Keratinocyte (primary cell): ENCODE data around the gene KCNQ4. TPM values are rescaled to one million over a fixed set of nuclear protein-coding genes. Genes with fewer than 3 reads are reported as not detected.
A peak's percentile ranks its signal among the peaks of the same experiment; 100 is the strongest.

Experiments used
- DNase-seq: peaks from one replicate; pipeline ENCODE4 v3.0.0-alpha.2; 2011; ENCODE audit warnings: low read depth, missing footprints, low spot score
- FAIRE-seq: peaks from 2 replicates; lab custom pipeline; 2011; peaks lifted over from hg19 to GRCh38; lab: Jason Lieb, UNC
- H2AFZ ChIP-seq: 2 replicates; pipeline ENCODE4 v1.6.0; 2012; ENCODE audit warnings: low read length, control low read depth, inconsistent platforms; ENCODE audit not compliant: control insufficient read depth
- H3K27ac ChIP-seq: 2 replicates; pipeline ENCODE4 v1.5.1; 2011; ENCODE audit warnings: low read length; ENCODE audit not compliant: control insufficient read depth, insufficient read depth
- H3K27me3 ChIP-seq: 3 replicates; pipeline ENCODE4 v1.6.0; 2011; ENCODE audit warnings: low read length; ENCODE audit not compliant: control insufficient read depth, insufficient read depth; ENCODE audit errors: extremely low read depth
- H3K36me3 ChIP-seq, 2 experiments: 2 replicates in 1 of 2; 3 replicates in 1 of 2; pipeline ENCODE4 v1.5.1; 2011; ENCODE audit warnings: low read length in 2 of 2, mild to moderate bottlenecking in 1 of 2; ENCODE audit not compliant: control insufficient read depth in 2 of 2, insufficient read depth in 2 of 2; ENCODE audit errors: extremely low read depth in 1 of 2
- H3K4me1 ChIP-seq: 3 replicates; pipeline ENCODE4 v1.5.1; 2011; ENCODE audit warnings: low read length; ENCODE audit not compliant: control insufficient read depth, insufficient read depth; ENCODE audit errors: extremely low read depth
- H3K4me2 ChIP-seq: 3 replicates; pipeline ENCODE4 v1.6.0; 2011; ENCODE audit warnings: low read depth, low read length; ENCODE audit not compliant: control insufficient read depth, insufficient read depth; ENCODE audit errors: extremely low read depth
- H3K4me3 ChIP-seq, 3 experiments: fragments of 200-600 bp in 1 of 3; sonication (generic) in 1 of 3; 2 replicates in 2 of 3; 3 replicates in 1 of 3; pipeline ENCODE4 v1.5.1; 2011 to 2016; ENCODE audit warnings: low read length in 3 of 3, mild to moderate bottlenecking in 3 of 3, control low read depth in 2 of 3, inconsistent platforms in 1 of 3, low read depth in 1 of 3, mixed read lengths in 1 of 3, mixed run types in 1 of 3, moderate library complexity in 1 of 3; ENCODE audit not compliant: control insufficient read depth in 2 of 3, insufficient read depth in 2 of 3; ENCODE audit errors: extremely low read depth in 1 of 3
- H3K79me2 ChIP-seq: 2 replicates; pipeline ENCODE4 v1.6.0; 2012; ENCODE audit warnings: low read length; ENCODE audit not compliant: control insufficient read depth, insufficient read depth
- H3K9ac ChIP-seq: 3 replicates; pipeline ENCODE4 v1.6.0; 2011; ENCODE audit warnings: low read length; ENCODE audit not compliant: control insufficient read depth, insufficient read depth; ENCODE audit errors: extremely low read depth
- H3K9me1 ChIP-seq: 3 replicates; pipeline ENCODE4 v1.6.0; 2011; ENCODE audit warnings: low read length; ENCODE audit not compliant: control insufficient read depth, insufficient read depth; ENCODE audit errors: extremely low read depth
- H3K9me3 ChIP-seq: 2 replicates; pipeline ENCODE4 v1.5.1; 2012; ENCODE audit warnings: low read depth, low read length; ENCODE audit not compliant: control insufficient read depth
- H4K20me1 ChIP-seq: 3 replicates; pipeline ENCODE4 v1.6.0; 2011; ENCODE audit warnings: low read length; ENCODE audit not compliant: control insufficient read depth, insufficient read depth; ENCODE audit errors: extremely low read depth
- CTCF ChIP-seq, 3 experiments: IDR thresholded peaks in 1 of 3; conservative IDR thresholded peaks in 1 of 3; optimal IDR thresholded peaks in 1 of 3; 2 replicates in 2 of 3; 3 replicates in 1 of 3; pipeline versions ENCODE3 to v1.5.1; 2011; ENCODE audit warnings: low read length in 3 of 3, mild to moderate bottlenecking in 3 of 3, moderate library complexity in 2 of 3, control low read depth in 1 of 3, inconsistent platforms in 1 of 3; ENCODE audit not compliant: insufficient read depth in 2 of 3; ENCODE audit errors: extremely low read depth in 1 of 3
- EZH2 ChIP-seq: IDR thresholded peaks from one replicate; pipeline ENCODE4 v1.6.1; 2012; ENCODE audit warnings: inconsistent platforms, mild to moderate bottlenecking, low read length, moderate library complexity
- dilution Hi-C: fragments of 300-500 bp; cut with MboI; formaldehyde crosslinking; loops from one replicate; pipeline ENCODE4 v1.7.0; 2020; ENCODE audit warnings: low sequenced_read_pairs; ENCODE audit not compliant: extremely low pct_ligation_motif_present
- polyA minus RNA-seq, 3 experiments: library from RNA; depleted of rRNA, polyadenylated mRNA; stranded (reverse); fragments of >200 nt; gene quantifications; 1 replicate in 1 of 3; 2 replicates in 1 of 3; 3 replicates in 1 of 3; pipeline ENCODE4 v1.2.3, GENCODE V29; 2011
- polyA plus RNA-seq, 5 experiments: library from polyadenylated mRNA; depleted of rRNA in 3 of 5; stranded (reverse) in 3 of 5; stranded (forward) in 1 of 5; unstranded in 1 of 5; fragments of >200 nt; gene quantifications; 1 replicate in 1 of 5; 2 replicates in 3 of 5; 3 replicates in 1 of 5; pipeline versions ENCODE4 v1.2.1 to v1.2.3, GENCODE V29; 2011 to 2012; ENCODE audit warnings: missing spikeins in 2 of 5, low read depth in 1 of 5, low replicate concordance in 1 of 5

Gene KCNQ4
- polyA plus RNA-seq (0.02 to 0.03 TPM in 2 of 3 replicates, not detected in the other), polyA minus RNA-seq (0.10 to 0.30 TPM in 2 of 3 replicates, not detected in the other)
- polyA plus RNA-seq (2011; ENCODE audit: low read depth): not detected
- 0.08 TPM in 1 of 2 replicates, not detected in the other for polyA plus RNA-seq (2011; cell fraction: cytosol; rRNA removed)
- polyA plus RNA-seq (2011; cell fraction: nucleus; rRNA removed): 0.13 and 0.15 TPM in 2 replicates
- polyA plus RNA-seq (2012; ENCODE audit: low replicate concordance): 0.03 and 0.16 TPM in 2 replicates
- not detected for polyA minus RNA-seq (2011; cell fraction: cytosol; rRNA and poly(A)+ RNA removed)
- not detected in 2 replicates for polyA minus RNA-seq (2011; cell fraction: nucleus; rRNA and poly(A)+ RNA removed)

- peaks cover 39% of the 10 kb centered on the region for H3K27me3 ChIP-seq
- H3K4me3 ChIP-seq: peak within 1 kb of the TSS in 1 of 3 experiments; percentile 25
- no peak for TF ChIP-seq CTCF (optimal IDR thresholded peaks at IDR 0.05 in 1 of 3, IDR thresholded peaks at IDR 0.05 in 1 of 3, conservative IDR thresholded peaks at IDR 0.05 in 1 of 3; ENCODE audit: extremely low read depth in 1 of 3, insufficient read depth in 2 of 3, low read length in 3 of 3)
- TF ChIP-seq EZH2: peak; percentile 85
- H2AFZ ChIP-seq: peak within 1 kb of the TSS; percentile 6
- no peaks in the 10 kb centered on the region for H3K9me3 ChIP-seq
- no peaks in the 10 kb centered on the region for H3K36me3 ChIP-seq
- no peaks in the 10 kb centered on the region for H3K79me2 ChIP-seq
- H3K4me2 ChIP-seq: peak within 1 kb of the TSS; percentile 53
- H4K20me1 ChIP-seq: no peaks in the 10 kb centered on the region
- H3K4me1 ChIP-seq: peaks cover 3% of the 10 kb centered on the region
- H3K9me1 ChIP-seq: no peaks in the 10 kb centered on the region
- no peak for DNase-seq
- dilution Hi-C loops: no loop called here
- peak within 1 kb of the TSS; percentile 24 for H3K9ac ChIP-seq
- peak; percentile 20 for FAIRE-seq
- no peak within 1 kb of the TSS for H3K27ac ChIP-seq
Observed at GRCh38 chr1:40783001-40783905, at the start of gene KCNQ4. Gene KCNQ4 (plus strand): TSS chr1:40783787. CDS start chr1:40784094, 307 bp downstream.

GRCh38 chr1:40734882-40735628, 48.5 kb upstream of the KCNQ4 start:
- Histone ChIP-seq H4K20me1 (no peaks in the 10 kb centered on the region), H3K79me2 (peaks cover 38% of the 10 kb centered on the region), H3K4me3 (no peak overlapping the region), H3K27ac (no peak overlapping the region), H2AFZ (no peak overlapping the region), H3K9ac (no peak overlapping the region), H3K4me2 (no peak overlapping the region), H3K36me3 (peaks cover 8 to 16% of the 10 kb centered on the region in 2 experiments), H3K4me1 (peaks cover 22% of the 10 kb centered on the region), H3K9me3 (no peaks in the 10 kb centered on the region), H3K9me1 (no peaks in the 10 kb centered on the region), H3K27me3 (no peaks in the 10 kb centered on the region)
- DNase-seq (no peak), FAIRE-seq (peak; percentile 78)
- TF ChIP-seq EZH2: no peak
- TF ChIP-seq CTCF (optimal IDR thresholded peaks at IDR 0.05 in 1 of 3, IDR thresholded peaks at IDR 0.05 in 1 of 3, conservative IDR thresholded peaks at IDR 0.05 in 1 of 3; ENCODE audit: extremely low read depth in 1 of 3, insufficient read depth in 2 of 3, low read length in 3 of 3): no peak
- dilution Hi-C loops: no loop called here
